ENCODE measurements around the gene SH2D3C. TPM values are rescaled to one million over a fixed set of nuclear protein-coding genes. Genes with fewer than 3 reads are reported as not detected.

The SH2D3C gene, protein sequence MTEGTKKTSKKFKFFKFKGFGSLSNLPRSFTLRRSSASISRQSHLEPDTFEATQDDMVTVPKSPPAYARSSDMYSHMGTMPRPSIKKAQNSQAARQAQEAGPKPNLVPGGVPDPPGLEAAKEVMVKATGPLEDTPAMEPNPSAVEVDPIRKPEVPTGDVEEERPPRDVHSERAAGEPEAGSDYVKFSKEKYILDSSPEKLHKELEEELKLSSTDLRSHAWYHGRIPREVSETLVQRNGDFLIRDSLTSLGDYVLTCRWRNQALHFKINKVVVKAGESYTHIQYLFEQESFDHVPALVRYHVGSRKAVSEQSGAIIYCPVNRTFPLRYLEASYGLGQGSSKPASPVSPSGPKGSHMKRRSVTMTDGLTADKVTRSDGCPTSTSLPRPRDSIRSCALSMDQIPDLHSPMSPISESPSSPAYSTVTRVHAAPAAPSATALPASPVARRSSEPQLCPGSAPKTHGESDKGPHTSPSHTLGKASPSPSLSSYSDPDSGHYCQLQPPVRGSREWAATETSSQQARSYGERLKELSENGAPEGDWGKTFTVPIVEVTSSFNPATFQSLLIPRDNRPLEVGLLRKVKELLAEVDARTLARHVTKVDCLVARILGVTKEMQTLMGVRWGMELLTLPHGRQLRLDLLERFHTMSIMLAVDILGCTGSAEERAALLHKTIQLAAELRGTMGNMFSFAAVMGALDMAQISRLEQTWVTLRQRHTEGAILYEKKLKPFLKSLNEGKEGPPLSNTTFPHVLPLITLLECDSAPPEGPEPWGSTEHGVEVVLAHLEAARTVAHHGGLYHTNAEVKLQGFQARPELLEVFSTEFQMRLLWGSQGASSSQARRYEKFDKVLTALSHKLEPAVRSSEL
- total RNA-seq (ENCODE audit: low replicate concordance), result 1.6 and 7.1 TPM in 2 replicates
- long read RNA-seq, result 0 reads

DNA sequence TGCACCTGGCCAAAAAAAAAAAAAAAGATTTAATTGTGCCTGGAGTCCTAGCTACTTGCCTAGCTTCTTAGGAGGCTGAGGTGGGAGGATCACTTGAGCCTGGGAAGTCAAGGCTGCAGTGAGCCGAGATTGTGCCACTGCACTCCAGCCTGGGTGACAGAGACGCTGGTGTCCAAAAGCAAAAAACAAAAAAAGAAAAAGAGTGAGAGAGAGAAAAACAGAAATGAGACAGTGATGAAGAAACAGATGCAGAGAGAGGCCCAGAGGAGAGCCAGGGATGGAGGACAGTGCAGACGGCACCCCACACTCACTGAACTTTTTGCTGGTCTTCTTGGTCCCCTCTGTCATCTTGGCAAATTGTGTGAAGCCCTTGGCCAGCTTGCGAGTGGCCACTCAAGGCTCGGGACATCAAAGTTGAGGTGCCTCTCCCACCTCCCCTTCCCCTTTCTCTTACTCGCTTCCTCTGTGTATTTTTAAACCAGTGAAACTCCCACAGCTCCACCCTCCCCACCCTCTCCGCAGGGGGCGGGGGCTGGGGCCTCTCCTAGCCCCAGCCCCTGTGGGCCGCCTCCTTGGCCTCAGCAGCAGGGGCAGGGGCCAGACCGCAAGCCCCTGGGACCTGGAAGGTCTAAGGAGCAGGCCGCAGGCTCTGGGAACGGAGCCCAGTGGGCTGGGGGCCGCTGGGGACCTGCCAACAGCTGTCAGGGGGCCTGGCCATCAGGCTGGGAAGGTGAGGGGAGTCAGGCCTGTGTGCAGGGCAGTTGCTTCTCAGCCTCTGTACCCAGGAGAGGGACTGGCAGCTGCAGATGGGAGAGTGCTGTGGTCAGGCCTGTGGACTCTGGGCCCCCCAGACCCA is at the start of gene SH2D3C:
TSS of gene SH2D3C (minus strand) at position 387 of the 856 bp plus-strand sequence. CDS start at position 348, 39 bp downstream.
- no peak within 1 kb of the TSS for H3K4me3 Mint-ChIP-seq
- TF ChIP-seq, protein P1, sequence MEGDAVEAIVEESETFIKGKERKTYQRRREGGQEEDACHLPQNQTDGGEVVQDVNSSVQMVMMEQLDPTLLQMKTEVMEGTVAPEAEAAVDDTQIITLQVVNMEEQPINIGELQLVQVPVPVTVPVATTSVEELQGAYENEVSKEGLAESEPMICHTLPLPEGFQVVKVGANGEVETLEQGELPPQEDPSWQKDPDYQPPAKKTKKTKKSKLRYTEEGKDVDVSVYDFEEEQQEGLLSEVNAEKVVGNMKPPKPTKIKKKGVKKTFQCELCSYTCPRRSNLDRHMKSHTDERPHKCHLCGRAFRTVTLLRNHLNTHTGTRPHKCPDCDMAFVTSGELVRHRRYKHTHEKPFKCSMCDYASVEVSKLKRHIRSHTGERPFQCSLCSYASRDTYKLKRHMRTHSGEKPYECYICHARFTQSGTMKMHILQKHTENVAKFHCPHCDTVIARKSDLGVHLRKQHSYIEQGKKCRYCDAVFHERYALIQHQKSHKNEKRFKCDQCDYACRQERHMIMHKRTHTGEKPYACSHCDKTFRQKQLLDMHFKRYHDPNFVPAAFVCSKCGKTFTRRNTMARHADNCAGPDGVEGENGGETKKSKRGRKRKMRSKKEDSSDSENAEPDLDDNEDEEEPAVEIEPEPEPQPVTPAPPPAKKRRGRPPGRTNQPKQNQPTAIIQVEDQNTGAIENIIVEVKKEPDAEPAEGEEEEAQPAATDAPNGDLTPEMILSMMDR (conservative IDR thresholded peaks at IDR 0.05), result no peak
- peaks cover 6% of the 10 kb centered on the region for H3K4me1 Mint-ChIP-seq (ENCODE audit: unreplicated experiment)
- no peak for DNase-seq (ENCODE audit: extremely low spot score, unreplicated experiment)
- no peaks in the 10 kb centered on the region for H3K9me3 Mint-ChIP-seq
- H3K27me3 Mint-ChIP-seq, result no peaks in the 10 kb centered on the region
- no peak within 1 kb of the TSS for H3K27ac Mint-ChIP-seq
- no peaks in the 10 kb centered on the region for H3K36me3 Mint-ChIP-seq

DNA sequence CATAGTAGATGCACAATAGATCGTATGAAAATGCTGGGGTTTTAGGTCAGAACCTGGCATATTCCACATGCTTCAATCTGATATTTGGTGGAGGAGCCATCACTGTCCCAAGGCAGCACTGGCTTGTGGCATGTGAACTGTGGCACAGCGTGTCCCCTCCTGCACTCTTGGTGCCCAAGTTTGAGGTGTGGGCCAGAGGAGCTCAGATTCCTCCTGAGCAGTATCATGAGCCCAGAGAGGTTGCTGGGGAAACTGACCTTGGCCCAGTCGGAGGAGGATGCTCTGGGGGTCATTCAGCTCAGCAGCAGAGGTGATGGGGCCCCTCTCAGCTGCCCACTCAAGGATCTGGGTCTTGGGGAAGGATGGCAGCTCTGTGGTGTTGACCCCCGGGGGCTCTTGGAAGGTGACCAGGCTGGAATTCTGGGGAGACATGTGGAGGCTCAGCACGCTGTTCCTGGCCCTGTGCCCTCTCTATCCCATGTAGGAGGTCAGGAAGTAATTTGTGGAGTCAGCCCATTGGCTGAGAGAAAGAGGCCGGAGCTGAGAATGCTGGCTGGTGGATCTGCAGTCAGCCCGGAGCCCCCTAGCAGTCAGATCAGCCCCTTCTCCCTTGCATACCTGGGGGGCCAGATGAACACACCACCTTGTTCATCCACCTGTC is 47.9 kb upstream of the SH2D3C start:
- H3K4me3 Mint-ChIP-seq, result no peak overlapping the region
- peak overlapping the region; percentile 62 for H3K27ac Mint-ChIP-seq
- TF ChIP-seq, protein P1 (conservative IDR thresholded peaks at IDR 0.05), result no peak
- DNase-seq (ENCODE audit: extremely low spot score, unreplicated experiment), result no peak
- peaks cover 20% of the 10 kb centered on the region for H3K4me1 Mint-ChIP-seq (ENCODE audit: unreplicated experiment)
- no peaks in the 10 kb centered on the region for H3K36me3 Mint-ChIP-seq
- H3K9me3 Mint-ChIP-seq, result no peaks in the 10 kb centered on the region
- peaks cover 24% of the 10 kb centered on the region for H3K27me3 Mint-ChIP-seq

DNA sequence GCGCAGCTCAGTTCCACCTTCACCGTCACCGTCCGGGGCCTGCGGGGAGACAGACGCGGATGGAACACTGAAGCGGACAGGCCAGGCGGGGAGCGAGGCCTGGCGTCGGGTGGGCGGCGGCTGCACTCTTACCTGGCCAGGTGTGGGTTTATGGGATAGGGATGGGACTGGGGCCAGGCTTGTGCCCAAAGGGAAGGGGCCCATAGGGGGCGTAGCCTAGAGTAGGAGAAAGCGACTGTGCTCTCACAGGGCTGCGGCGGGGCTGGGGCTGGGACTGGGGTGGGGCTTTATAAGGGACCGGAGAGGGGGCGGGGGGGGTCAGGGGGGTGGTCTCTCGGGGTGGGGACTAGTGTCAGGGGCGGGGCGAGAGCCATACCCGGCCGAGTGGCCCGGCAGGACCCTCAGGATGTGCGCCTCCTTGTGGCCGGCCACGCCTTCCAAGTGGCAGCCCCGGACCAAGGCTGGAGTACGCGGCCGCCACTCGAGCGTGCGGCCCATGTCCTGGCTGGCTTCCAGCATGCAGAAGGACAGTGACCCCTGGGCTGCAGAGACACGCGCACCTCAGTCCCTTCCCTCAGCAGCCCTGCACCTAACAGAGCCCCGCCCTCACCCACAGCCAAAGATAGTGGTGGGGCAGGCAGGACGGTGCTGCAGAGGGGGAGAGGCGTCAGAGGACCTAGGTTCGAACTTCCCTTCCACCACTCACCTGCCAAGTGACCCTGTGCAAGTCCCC is 47.0 kb upstream of the SH2D3C start:
- Mint-ChIP-seq H3K27ac (no peak overlapping the region), H3K4me1 (ENCODE audit: unreplicated experiment) (peaks cover 20% of the 10 kb centered on the region), H3K9me3 (no peaks in the 10 kb centered on the region), H3K36me3 (no peaks in the 10 kb centered on the region), H3K27me3 (peaks cover 24% of the 10 kb centered on the region), H3K4me3 (no peak overlapping the region)
- TF ChIP-seq, protein P1 (conservative IDR thresholded peaks at IDR 0.05), result peak; percentile 78
- no peak for DNase-seq (ENCODE audit: extremely low spot score, unreplicated experiment)

DNA sequence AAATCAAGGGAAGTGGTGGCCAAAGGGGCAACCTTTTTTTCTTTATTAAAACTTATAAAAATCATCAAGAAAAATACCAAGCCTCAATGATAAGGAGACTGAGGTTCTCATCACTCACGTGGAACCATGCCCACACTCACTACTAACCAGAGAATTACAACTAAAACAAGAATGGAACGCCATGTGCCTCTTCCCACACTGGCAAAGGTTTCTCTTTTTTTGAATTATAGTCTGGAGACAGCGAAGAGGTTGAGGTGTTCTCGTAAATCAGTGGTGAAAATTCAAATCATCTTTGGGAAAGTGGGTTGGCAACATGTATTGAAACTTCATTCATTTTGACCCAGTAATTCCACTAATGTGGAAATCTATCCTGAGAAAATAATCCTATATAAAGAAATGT is 43.6 kb upstream of the SH2D3C start:
- no peaks in the 10 kb centered on the region for H3K36me3 Mint-ChIP-seq
- H3K27ac Mint-ChIP-seq, result no peak overlapping the region
- H3K27me3 Mint-ChIP-seq, result peaks cover 10% of the 10 kb centered on the region
- no peaks in the 10 kb centered on the region for H3K9me3 Mint-ChIP-seq
- no peak for DNase-seq (ENCODE audit: extremely low spot score, unreplicated experiment)
- H3K4me3 Mint-ChIP-seq, result no peak overlapping the region
- TF ChIP-seq, protein P1 (conservative IDR thresholded peaks at IDR 0.05), result no peak
- peaks cover 15% of the 10 kb centered on the region for H3K4me1 Mint-ChIP-seq (ENCODE audit: unreplicated experiment)
